ENCODE measurements around the gene NEUROD2. TPM values are rescaled to one million over a fixed set of nuclear protein-coding genes. Genes with fewer than 3 reads are reported as not detected.

Gene NEUROD2
- total RNA-seq = not detected
- long read RNA-seq = 0 reads

DNA sequence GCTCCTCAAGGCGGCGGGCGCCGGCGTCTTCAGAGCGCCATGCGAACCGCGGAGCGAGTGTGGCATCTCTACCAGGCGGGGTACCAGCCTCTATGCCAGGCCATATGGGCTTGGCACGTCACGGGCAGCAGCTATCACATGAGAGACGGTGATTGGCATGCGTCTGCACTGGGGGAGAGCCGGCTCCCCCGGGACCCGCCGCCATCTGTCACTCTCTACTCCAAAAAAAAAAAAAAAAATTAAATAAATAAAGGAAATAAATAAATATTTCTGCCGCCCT lies at the start of gene NEUROD2:
Gene NEUROD2 (minus strand): TSS at position 70 of the 280 bp plus-strand sequence. CDS start 1,321 bp downstream, outside the sequence.
- no peak for ATAC-seq
- no peak for DNase-seq
- intact Hi-C loops (cut with micrococcal nuclease) = no loop called here

DNA sequence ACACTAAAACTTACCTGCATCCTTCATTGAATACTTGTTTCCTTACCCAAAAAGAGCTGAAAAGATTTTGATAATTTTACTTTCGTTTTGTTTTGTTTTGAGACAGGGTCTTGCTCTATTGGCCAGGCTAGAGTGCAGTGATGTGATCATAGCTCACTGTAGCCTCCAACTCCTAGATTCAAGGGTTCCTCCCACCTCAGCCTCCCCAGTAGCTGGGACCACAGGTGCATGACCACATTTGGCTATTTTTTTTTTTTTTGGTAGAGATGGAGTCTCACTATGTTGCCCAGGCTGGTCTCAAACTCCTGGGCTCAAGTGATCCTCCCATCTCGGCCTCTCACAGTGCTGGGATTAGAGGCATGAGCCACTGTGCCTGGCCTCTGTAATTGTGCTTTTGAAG lies 47.4 kb upstream of the NEUROD2 start:
- ATAC-seq (no peak), DNase-seq (no peak)
- intact Hi-C loops (cut with micrococcal nuclease) = no loop called here

DNA sequence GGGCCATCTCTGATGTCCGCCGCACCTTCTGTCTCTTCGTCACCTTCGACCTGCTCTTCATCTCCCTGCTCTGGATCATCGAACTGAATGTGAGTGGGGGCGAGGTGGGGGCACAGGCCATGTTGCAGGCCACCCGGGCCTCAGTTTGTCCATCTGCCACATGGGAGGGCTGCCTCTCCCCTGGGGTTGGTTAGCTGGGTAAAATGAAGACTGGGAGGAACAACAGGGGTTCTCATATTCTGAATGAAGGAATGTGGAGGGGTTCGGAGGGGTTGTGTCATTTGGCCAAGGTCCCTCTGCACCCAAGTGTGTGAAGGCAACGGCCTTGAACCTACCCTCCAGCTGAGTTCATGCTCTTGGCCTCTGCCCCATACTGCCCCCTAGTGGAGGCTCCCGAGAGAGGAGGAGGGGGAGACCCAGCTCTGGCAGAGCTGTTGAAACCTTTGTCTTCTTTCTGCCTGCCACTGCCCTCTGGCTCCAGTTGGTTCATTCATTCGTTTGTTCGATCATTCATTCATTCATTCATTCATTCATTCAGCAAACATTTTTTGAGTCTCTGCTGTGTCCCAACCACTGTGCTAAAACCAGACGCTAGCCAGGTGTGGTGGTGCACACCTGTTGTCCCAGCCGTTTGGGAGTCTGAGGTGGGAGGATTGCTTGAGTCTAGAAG lies 46.1 kb upstream of the NEUROD2 start:
- intact Hi-C loops (cut with micrococcal nuclease) = no loop called here
- ATAC-seq = peak; percentile 58
- DNase-seq = peak; percentile 75

DNA sequence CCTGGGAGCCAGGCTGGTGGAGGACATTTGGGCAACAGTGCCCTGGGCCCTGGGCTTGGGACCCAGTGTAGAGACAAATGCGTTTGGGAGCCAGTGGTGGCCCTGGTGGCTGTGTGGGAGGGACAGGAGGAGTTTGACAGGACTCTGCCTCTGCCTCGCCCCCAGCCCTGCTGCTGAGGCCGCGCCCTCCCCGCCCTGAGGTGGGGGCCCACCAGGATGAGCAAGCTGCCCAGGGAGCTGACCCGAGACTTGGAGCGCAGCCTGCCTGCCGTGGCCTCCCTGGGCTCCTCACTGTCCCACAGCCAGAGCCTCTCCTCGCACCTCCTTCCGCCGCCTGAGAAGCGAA lies 45.6 kb upstream of the NEUROD2 start:
- no peak for DNase-seq
- ATAC-seq = no peak
- intact Hi-C loops (cut with micrococcal nuclease) = no loop called here

DNA sequence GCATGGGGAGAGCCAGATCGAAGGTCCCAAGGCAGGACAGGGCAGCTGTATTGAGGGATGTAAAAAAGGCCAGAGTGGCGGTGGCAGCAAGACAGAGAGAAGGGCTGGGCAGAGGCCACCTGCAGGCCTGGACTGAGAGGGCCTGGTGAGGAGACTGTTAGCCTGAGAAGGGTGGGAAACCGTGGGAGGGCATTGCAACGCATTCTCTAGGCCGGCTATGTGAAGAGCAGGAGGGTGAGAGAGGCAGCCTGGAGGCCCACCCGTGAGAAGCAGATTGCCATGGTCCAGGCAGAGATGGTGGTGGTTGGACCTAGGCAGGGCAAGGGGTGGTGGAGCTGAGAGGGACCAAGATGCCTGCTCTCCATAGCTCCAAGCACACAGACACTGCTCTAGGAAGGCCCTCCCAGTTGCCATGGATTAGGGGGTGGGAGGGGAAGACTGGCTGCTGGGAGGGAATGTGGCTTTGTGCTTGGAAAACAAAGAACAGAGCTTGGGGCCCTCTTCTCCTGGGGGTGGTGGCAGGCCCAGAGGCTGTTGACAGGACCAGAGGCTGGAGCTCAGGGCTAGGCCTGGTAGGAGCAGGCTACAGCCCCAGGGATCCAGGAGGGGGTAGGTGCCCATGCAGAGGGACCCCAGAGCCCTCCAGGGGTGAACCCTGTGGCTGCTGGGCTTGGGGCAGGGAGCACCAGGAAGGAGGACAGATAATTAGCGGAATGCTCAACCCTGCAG lies 45.0 kb upstream of the NEUROD2 start:
- intact Hi-C loops (cut with micrococcal nuclease) = no loop called here
- no peak for ATAC-seq
- DNase-seq = no peak

DNA sequence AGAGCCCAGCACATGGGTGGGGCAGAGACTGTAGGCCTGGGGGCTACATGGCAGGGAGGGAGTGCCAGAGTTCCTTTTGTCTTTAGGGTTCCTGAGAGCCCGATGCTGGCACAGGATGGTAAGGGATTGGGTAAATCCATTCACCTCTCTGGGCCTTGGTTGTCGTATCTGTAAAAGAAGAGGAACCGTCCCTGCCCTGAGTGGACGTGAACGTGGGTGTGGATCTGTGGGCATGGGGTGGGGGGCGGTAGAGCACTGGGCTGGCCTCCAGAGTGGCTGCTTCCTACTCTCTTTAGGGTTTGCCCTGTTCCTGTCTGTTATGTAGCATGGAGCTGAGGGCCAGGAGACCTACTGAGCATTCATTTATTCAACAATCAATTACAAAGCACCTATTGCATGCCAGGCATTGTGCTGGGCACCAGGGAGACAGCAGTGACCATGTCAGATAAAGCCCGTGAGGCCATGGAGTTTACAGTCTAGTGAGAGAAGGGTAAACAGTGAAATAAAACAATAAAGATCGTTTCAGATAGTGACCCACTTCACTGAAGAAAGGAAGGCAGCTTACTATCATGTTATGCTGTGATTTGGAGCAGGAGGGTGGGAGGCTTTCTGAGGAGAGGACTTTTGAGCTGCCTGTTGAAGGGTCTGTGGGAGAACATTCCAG lies 44.3 kb upstream of the NEUROD2 start:
- DNase-seq (no peak), ATAC-seq (no peak)
- intact Hi-C loops (cut with micrococcal nuclease) = no loop called here

DNA sequence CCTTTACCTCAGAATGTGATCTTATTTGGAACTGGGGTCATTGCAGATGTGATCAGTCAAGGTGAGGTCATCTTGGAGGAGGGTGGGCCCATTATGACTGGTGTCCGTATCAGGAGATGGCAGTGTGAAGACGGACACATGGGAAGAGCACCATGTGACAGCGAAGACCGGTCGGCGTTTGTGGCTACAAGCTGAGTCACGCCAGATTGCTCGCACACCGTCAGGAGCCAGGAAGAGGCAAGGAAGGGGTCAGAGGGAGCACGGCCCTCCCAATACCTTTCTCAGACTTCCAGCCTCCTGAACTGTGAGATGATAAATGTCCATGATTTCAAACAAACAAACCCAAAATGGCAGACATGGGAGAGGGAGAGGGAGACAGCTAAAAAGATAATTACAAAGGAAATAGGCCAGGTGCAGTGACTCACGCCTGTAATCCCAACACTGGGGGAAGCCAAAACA lies 42.4 kb upstream of the NEUROD2 start:
- no peak for ATAC-seq
- intact Hi-C loops (cut with micrococcal nuclease) = no loop called here
- DNase-seq = no peak

DNA sequence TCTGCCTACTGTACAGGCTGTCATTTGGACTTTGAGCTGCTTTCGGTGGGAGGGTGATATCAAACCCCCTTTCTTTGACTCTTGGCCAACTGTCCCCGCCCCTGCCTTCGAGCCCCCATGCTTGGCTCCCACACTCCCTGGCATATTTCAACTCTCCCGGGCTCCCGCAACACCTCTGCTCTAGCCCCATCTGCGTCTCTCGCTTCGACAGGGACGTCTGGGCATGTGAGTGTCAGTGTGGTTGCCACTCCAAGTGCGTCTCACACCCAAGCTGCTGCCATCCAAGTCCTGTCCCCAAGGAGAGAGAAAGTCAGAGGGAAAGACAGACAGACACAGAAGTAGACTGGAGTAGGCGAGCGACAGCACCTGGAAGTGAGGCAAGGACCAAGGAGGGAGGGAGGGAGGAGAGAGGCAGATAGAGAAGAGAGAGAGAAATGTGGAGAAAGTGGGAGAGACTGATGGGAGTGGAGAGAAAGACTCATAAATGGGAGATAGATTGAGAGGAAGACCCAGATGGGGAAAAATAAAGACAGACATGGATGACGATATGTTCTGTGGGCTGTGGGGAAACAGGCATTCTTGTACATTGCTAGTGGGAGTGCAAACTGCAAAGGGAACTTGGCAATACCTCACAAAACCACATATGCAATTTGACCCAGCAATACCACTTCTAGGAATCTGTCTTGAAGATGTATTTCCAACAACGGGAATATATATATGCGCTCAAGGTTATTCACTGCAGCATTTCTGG lies 41.1 kb upstream of the NEUROD2 start:
- DNase-seq (no peak), ATAC-seq (no peak)
- intact Hi-C loops (cut with micrococcal nuclease) = no loop called here

DNA sequence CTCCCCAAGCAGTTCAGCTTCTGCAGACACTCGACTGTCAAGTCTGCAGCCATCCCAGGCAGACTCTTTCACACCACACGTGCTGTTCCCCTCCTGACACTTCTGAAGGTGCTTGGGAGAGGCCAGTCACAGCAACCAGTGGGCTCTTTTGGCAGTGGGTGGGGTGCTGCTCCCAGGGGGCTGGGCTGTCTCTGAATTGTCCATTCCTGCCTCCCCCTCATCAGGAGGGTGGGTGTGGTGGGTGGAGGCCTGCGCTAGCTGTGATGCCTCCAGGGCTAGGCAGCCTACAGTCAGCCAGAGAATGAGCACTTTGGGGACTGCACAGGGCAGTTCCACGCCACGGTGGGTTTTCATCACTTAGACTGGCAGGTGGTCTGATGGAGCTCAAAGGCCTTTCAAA lies 39.5 kb upstream of the NEUROD2 start:
- intact Hi-C loops (cut with micrococcal nuclease) = no loop called here
- no peak for DNase-seq
- peak; percentile 23 for ATAC-seq

DNA sequence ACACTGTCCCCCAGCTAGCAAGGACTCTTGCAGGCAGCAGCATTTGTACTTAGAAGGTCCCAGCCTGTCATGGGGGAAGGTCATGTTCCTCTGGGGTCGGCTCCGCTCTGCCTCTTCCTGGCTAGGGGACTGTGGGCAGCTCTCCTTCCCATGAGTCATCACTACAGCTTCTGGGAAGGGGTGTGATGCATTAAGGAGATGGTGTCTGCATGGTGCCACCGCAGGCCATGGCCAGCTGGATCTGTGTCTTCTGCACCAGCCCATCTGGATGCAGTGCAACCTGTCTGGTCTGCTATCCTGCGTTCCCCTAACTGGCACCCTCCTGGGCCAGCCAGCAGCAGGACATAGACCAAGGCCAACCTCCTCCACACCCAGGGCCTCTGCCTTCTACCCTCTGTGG lies 35.6 kb upstream of the NEUROD2 start:
- DNase-seq = no peak
- intact Hi-C loops (cut with micrococcal nuclease) = no loop called here
- ATAC-seq = no peak

DNA sequence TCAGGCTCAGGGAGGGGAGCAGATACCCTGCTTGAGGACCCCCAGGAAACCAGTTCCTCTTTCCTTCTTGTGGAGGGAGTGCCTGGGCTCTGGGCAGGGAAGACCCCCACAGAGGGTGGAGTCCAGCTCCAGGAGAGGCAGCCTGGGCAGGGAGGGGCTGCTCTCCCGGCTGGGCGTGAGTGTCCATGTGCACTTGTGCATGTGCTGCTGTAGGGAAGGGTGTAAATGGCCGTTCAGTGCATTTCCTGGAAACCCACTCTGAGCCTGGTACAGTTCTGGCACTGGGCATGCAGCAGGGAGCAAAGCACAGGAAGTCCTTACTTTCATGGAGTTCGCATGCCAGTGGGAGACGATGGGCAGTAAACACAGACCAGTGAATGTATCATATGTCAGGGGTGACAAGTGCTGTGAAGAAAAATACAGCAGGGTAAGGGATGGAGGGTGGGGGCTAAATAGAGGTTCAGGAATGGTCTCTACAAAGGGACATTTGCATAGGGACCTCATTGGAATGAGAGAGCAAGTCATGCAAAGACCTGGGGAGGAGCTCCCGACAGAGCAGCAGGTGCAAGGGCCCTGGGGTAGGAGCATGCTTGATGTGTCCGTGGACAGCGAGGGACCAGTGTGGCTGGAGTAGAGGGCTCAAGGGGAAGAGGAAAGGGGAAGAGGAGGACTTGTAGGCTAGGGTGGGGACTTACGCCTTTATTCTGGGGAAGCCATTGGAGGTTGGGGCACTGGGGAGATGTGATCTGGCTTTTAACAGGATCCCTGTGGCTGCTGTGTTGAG lies 34.8 kb upstream of the NEUROD2 start:
- no peak for DNase-seq
- intact Hi-C loops (cut with micrococcal nuclease) = no loop called here
- no peak for ATAC-seq

DNA sequence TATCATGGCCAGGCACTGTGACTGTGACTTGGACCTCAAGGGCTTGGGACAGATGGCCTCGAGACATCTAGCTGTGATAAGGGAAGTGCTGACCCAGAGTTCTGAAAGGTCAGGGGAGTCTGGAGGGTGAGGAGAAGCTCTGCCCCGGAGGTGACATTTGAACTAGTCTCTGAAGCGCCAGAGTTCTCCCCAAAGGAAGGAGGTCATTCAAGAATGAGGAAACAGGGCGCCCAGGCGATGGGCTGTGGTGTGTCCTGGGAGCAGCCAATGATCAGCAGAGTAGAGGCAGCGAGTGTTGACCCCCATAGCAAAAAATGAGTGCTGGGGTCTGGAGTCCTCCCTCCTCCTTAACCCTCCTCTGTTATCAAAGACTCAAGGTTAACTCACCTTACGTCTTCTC lies 34.2 kb upstream of the NEUROD2 start:
- intact Hi-C loops (cut with micrococcal nuclease) = no loop called here
- no peak for ATAC-seq
- no peak for DNase-seq

DNA sequence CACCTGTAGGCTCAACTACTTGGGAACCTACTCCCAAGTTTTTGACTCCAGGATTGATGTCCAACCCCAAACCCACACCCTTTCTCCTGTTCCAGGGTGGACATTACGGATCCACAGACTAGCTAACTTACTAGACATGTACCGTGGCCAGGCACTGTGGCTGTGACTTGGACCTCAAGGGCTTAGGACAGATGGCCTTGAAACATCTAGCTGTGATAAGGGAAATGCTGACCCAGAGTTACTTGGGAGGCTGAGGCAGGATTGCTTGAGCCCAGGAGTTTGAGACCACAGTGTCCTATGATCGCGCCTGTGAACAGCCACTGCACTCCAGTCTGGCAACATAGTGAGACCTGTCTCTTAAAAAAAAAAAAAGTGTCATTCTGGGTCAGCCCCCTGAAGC lies 33.4 kb upstream of the NEUROD2 start:
- ATAC-seq (no peak), DNase-seq (no peak)
- intact Hi-C loops (cut with micrococcal nuclease) = no loop called here

DNA sequence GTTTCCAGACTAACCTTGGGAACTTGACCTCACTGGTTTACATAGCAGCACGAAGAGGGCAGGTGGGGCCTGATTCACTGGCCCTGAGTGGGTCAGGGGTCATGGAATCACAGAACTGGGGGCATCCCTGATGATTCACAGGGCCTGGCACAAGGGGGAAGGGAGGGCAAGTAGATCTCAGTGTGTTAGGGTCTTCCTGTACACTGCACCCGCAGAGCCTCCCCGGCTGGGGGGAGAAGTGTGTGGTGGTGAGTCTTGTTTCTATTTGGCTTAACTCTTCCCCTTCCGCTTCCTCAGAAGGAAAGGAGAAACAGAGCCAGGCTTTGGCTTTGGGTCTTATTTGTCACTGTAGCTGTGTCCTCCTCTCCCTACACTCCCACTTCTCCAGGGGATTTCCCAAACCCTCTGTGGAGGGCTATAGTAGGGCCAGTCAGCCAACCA lies 32.9 kb upstream of the NEUROD2 start:
- no peak for ATAC-seq
- DNase-seq = peak; percentile 23
- intact Hi-C loops (cut with micrococcal nuclease) = no loop called here

DNA sequence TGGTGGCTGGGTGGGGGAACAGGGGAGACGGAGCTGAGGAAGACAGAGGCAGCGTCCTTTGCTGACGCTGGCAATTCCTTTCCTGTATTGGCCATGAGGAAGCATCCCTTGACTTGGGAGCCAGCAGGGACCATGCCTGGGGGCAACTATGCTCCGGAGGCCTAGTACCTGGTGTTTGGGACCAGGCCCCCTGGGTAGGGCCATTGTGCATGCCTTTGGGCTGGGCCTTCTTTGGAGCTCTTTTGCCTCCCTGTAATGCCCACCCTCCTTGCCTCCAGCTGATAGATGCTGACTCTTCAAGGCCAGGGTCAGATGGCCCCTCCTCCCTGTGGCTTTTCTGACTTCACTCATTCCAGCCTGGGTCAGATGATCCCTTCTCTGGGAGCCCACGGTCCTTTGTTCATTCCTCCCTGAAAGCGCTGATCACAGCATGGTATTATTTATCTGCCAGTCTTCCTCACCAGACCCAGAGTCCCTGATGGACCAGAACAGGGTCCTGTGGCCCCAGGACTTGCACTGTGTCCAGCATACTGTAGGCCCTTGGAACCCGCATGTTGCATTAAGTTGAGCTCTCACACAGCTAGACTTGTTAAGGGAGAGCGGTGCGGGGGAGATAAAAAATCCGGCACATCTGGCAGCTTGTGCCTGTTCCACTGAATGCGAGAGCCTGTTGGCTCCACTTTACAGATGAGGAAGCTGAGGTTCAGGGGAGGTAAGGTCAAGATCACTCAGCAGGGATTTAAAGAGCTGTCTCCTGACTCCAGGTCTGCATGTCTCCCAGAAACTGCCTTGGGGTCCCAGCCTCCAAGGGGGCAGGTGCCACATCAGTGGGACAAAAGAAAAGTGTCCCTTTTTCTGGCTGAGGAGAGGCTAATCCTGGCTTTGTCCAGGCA lies 32.1 kb upstream of the NEUROD2 start:
- ATAC-seq (no peak), DNase-seq (no peak)
- intact Hi-C loops (cut with micrococcal nuclease) = no loop called here

DNA sequence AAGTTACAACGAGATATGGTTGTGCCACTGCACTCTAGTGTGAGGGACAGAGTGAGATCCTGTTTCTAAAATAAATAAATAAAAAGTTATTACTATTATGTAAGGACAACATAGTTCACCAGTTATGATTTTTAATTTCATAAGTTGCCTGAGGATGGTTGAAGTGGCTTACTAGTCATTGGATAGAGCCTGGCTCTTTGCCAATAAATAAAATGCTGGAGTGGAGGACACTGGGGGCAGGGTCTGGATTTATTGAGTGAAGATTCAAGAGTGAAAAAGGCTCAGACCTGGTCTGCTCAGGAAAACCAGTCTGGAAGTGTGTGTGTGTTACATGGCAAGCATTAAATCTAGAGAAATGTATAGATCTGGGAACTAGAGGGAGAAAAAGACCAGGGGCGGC lies 31.3 kb upstream of the NEUROD2 start:
- ATAC-seq (no peak), DNase-seq (no peak)
- intact Hi-C loops (cut with micrococcal nuclease) = no loop called here

DNA sequence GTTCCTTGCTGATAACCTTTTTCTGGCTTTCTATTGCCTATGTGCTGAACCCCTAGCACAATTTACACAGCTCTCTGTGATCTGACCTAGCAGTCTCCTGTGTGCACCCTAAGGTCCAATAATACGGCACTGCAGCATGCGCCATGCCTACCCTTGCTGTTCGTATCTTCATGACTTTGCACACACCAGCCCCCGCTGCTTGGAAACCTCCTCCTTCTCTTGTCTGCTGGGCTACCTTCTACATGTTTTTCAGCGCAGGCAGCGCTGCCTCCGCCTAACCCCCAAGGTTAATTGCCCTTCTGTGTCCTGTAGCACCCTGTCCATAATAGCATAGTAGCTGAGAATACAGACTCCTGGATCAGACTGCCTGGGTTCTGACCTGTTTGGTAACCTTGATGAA lies 30.6 kb upstream of the NEUROD2 start:
- intact Hi-C loops (cut with micrococcal nuclease) = no loop called here
- ATAC-seq = no peak
- DNase-seq = no peak

Data from left ventricle myocardium superior (tissue), 1 donor.